ENCODE data around the gene ZNF717.

DNA sequence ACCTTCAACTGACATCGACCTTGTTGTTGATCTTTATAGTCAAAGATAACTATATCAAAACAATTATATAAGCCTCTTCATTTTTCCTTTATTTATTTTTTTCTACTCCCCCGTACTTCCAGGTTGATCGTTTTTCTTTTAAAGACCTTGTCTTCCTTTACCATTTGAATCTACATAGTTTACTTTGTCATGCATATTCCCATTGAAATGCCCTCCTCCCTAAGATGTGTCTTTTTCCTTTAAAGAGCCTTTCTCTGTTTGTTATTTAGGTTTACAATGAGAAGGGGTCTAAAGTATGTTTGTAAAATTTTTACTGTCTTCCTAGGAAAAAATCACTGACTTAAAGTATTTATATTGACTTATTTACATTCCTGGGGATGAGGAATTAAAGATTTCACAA lies 29.4 kb upstream of the ZNF717 start:
- TF ChIP-seq, protein P1, sequence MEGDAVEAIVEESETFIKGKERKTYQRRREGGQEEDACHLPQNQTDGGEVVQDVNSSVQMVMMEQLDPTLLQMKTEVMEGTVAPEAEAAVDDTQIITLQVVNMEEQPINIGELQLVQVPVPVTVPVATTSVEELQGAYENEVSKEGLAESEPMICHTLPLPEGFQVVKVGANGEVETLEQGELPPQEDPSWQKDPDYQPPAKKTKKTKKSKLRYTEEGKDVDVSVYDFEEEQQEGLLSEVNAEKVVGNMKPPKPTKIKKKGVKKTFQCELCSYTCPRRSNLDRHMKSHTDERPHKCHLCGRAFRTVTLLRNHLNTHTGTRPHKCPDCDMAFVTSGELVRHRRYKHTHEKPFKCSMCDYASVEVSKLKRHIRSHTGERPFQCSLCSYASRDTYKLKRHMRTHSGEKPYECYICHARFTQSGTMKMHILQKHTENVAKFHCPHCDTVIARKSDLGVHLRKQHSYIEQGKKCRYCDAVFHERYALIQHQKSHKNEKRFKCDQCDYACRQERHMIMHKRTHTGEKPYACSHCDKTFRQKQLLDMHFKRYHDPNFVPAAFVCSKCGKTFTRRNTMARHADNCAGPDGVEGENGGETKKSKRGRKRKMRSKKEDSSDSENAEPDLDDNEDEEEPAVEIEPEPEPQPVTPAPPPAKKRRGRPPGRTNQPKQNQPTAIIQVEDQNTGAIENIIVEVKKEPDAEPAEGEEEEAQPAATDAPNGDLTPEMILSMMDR (IDR thresholded peaks at IDR 0.05; ENCODE audit: low read length), result no peak
- TF ChIP-seq EZH2 (optimal IDR thresholded peaks at IDR 0.05; ENCODE audit: low read depth, low read length), result no peak

Measured in MM.1S (cell line).